Right lobe of liver (tissue), 4 donors: Measurements from ENCODE around the gene NSUN4.

Experiments used
- CTCF ChIP-seq, 4 donors: fragments of 200-600 bp in 3 of 4; fragments of 450-650 bp in 1 of 4; IDR thresholded peaks; one replicate each; pipeline versions ENCODE4 v1.5.1 to v1.8.0; 2016 to 2022; ENCODE audit warnings: antibody characterized with exemption in 4 of 4, mild to moderate bottlenecking in 2 of 4
- POLR2A ChIP-seq: fragments of 450-650 bp; IDR thresholded peaks from one replicate; pipeline ENCODE4 v1.6.1; 2017; ENCODE audit warnings: antibody characterized with exemption, mild to moderate bottlenecking
- donor health status: DM: no; HTN: no; CAD: no.
- donor health status: DM: no; HTN: no; CAD: no.
- donor health status: DM: no; HTN: yes; CAD: no.

GRCh38 chr1:46352363-46352762 lies 11.8 kb downstream of the NSUN4 start:
- TF ChIP-seq POLR2A: no peak
- no peak for TF ChIP-seq CTCF (IDR thresholded peaks at IDR 0.05)
